HG02840 (cell line): ENCODE data around the gene SLC52A3.
"Not testable (repeated sequence)": the region's sequence is repeated elsewhere in the genome, so short reads cannot be mapped to it uniquely, and the experiment has no call there.

Experiments used
- ATAC-seq: cut with Tn5 transposase; IDR thresholded peaks from one replicate; pipeline ENCODE4 v1.9.1; 2021; ENCODE audit warnings: mild to moderate bottlenecking, moderate library complexity, moderate number of reproducible peaks; ENCODE audit not compliant: unreplicated experiment, low FRiP score

The SLC52A3 gene

DNA sequence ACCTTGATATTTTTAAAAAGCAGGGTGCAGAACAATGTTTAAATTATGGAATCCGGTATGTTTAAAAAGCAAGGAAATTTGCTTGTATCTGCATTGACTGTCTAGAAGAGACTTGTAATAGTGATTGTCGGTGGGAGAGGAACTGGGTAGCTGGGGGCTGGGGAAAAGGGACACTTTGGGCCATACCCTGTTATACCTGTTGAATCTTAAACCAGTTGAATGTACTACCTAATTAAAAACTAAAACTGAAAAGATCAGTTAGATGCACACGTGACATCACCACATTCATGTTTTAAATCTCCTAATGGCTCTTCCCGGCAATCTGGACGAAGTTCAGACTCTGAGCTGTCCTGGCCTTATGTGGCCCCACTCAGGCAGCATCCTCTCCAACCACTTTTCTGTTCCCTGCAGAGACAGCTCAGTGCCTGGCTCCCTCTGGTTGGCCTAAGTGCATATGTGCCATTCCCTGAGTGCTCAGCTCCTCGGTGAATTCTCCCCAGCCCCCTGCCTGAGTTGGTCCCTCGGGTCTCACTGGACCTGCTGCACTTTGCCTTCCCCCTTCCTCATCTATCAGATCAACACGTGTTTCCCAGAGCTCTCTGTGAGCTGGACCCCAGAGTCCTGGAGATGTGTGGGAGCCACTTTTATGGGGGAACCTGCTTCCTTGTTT is 36.3 kb downstream of the SLC52A3 start:
- no peak for ATAC-seq

DNA sequence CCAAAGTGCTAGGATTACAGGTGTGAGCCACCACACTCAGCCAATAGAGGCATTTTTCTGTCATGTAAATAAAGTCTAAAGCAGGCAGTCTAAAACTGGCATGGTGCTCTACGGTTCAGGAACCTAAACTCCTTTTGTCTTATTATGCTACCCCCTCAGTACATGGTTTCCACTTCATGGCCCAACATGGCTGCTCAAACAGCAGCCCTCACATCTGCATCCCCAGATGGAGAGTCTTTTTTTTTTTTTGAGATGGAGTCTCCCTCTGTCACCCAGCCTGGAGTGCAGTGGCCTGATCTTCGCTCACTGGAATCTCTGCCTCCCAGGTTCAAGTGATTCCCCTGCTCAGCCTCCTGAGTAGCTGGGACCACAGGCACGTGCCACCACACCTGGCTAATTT is 38.3 kb downstream of the SLC52A3 start:
- no peak for ATAC-seq

DNA sequence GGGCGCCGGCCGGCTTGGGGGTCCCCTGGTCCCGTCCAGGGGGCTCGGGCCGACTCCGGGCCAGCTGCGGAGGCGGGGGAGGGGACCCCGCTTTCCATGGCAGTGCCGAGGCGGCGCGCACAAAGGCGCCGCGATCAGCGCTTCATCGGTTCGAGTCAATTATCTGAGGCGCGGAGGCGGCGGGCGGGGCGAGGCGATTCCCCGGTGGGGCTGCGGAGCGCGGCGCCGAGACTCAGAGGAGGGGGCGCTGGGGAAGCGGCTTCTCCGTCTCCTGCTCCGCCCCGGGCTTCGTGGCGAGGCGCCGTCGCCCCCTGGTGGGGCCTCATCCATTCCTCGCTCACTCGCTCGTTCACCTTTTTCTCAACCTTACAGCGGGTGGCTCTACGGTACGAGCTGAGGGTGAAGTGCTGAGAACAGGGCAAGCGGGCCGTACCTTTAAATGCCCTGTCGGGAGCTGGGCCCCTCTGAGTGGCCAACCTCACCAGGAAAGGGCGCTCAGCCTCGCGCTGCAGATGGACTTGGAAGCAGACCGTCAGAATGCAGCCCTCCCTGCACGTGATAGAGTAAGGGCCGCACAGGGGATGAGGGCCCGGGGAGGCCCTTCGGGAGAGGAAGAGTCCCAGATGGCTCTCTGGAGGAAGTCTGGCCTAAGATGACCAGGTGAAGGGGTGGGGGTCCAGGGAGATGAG is 39.9 kb downstream of the SLC52A3 start:
- ATAC-seq, result no peak

DNA sequence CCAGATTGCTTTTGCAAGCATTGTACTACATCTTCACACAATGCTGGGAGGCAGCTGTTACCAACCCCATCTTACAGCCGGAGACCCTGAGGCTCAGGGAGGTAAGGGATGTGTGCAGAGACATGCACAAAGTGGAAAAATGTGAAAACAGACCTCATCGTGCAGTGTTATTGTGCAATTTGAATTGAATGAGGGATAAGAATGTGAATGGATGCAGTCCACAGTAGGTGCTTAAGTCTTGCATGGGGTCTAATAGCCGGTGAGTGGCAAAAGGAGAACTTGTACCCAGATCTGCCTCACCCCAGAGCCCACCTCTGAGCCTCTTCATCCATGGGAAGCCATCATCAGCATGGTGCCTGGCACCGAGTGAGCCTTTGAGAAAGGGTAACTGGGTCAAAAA is 42.1 kb downstream of the SLC52A3 start:
- ATAC-seq, result no peak

DNA sequence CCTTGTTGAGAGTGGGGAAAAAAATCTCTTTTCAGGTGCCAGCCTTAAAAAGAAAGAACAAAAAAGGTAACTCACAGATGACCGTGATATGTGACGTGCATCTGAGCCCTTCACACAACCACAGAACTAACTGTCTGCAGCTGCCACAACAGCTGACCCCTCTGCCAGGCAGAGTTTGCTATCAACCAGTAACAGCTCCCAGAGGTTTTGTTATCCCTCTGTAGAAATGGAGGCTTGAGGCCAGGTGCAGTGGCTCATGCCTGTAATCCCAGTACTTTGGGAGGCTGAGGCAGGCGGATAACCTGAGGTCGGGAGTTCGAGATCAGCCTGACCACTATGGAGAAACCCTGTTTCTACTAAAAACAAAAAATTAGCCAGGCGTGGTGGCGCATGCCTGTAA is 42.8 kb downstream of the SLC52A3 start:
- no peak for ATAC-seq

DNA sequence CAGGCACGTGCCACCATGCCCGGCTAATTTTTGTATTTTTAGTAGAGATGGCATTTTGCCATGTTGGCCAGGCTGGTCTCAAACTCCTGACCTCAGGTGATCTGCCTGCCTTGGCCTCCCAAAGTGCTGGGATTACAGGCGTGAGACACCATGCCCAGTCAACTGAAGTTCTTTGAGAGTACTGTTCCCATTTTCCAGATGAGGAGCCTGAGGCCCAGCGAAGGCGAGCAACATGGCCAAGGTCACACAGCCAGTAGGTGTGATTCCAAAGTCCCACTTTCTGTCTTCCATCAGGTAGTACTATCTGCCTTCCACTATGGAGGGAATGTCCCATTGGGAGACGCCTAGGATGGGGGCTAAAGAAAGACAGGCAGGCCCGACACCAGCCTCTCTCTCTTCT is 43.5 kb downstream of the SLC52A3 start:
- not testable (repeated sequence) for ATAC-seq

DNA sequence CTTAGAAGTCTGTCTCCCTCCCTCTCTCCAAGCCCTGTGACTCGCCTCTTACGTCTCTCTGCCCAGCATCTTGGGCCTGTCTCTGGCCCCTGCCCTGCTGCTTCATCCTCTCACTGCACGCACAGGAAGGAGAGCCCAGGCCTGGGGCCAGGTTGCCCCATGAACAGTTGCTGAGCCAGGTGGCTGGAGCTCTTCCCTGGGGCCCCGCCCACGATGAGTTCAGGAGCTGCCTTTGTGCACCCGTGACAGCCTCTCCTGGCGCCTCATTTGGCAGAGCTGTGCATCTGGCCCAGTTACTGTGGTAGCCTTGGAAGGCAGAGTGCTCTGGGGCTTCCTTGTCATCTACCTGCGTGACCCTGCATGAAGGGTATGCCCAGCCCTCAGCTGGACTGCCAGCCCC is 44.5 kb downstream of the SLC52A3 start:
- no peak for ATAC-seq

DNA sequence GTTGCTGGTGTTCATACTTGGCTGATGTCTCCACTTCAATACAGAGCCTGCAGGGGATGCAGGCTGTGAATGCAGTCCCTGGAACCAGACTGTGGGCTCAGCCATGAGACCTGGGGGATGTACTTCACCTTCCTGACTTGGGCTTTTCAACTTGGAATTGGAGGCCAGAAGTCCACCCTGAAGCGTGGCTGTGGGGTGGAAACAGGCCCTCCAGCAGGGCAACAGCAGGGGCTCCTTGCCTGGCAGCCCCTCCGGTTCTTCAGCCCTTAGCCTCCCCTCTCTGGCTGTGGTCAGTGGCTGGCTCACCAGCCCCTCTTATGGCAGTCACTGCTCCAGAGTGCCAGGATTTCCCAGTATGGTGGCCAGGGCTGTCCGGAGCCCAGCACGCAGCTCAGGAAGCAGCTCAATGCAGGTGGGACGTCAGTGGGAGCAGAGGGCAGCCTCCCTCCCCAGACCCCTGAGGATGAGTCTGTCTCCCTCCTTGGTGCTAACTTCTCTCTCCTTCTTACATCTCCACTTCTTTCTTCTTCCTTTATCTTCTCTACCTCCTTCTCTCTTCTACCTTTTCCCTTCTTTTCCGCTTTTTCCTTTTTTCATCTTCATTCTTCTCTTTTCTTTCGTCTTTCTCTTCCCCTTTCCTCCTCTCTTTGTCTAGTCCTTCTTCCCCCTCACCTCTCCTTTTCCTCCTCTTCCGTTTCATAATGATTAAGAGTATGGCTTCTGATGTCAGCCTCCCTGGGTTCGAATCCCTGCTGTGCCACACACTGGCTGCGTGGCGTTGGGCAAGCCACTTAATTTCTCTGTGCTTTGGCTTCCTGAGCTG is 45.3 kb downstream of the SLC52A3 start:
- no peak for ATAC-seq

DNA sequence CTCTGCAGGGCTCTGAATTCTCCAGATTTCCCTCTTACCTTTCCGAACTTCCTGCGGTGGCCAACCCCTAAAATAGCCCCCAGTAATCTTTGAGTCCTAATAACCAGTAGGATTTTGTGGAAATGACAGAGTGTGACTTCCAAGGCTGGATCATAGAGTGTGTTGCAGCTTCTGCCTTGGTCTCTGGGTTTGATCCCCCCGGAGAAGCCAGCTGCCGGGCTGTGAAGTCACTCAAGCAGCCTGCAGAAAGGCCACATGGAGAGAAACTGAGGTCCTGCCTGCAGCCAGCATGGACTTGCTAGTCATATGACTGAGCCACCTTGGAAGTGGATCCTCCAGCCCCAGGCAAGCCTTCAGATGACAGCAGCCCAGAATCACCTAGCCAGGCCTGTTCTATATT is 46.4 kb downstream of the SLC52A3 start:
- no peak for ATAC-seq

DNA sequence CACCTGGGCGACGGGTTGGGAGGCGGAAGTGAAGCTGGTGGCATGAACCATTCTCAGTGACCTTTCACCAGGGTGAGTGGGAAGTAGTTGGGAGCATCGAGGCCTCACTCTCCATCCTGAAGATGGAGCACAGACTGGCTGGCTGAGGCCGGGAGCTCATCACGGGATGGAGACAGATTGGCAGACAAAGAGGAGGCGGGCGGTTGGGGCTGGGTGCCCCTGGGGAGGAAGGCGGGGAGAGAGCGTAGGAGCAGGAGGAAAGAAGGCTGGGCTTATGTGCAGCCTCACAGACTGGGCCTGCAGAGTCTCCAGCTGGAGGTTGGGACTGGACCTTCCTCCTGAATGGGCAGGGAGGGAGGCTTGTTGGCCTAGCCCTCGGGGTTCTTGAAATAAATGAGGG is 48.5 kb downstream of the SLC52A3 start:
- no peak for ATAC-seq

DNA sequence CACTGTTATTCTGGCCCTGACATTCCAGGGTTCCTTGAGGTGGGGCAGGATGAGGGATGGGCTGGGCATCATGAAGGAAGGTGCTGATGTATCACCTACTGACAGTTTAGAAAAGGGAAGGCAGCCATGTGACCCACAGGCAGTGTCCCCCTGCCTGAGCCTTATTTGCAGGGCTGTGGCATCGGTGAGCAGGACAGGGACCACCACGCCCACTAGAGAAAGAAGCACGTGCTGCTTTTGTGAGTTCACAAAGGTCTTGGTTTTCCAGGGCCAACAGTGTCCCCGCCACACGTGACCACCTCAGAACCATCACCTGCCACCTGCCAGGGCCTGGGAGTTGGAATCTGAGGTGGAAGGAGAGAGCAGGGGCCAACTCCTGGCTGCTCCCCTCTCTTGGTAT is 49.2 kb downstream of the SLC52A3 start:
- no peak for ATAC-seq

DNA sequence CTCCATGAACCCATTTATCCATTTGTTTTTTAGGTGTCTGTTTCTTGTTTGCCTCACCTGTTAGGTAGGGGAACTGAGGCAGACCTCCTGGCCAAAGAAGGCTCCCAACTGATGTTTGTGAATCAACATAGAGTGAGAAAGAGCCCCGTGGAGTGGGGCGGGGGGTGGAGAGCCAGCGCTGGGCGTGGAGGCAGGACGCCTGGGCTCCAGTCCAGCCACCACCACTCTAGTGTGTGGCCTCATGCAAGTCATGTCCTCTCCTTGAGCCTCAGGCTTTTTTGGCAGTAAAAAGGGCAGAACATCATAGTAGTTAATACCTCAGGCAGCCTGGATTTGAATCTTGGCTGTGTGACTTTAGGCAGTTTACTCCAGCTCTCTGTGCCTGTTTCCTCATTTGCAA is 50.5 kb downstream of the SLC52A3 start:
- ATAC-seq, result no peak

DNA sequence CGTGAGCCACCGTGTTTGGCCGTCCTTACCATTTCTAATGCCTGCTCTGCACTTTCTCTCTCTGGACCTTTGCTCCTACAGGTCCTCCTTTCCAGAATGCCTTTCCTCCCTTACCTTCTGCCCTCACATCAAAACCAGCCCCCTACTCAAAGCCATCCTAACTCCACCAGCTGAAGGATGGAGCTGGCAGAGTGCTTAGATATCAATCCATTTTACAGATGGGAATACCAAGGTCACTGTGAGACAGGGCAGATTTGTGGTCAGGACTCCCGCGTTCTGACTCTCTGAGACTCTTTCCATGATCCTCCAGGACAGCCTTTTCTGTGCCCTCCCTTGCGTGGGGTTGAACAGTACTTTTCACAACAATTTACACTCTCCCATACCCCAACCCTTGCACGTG is 51.0 kb downstream of the SLC52A3 start:
- no peak for ATAC-seq

DNA sequence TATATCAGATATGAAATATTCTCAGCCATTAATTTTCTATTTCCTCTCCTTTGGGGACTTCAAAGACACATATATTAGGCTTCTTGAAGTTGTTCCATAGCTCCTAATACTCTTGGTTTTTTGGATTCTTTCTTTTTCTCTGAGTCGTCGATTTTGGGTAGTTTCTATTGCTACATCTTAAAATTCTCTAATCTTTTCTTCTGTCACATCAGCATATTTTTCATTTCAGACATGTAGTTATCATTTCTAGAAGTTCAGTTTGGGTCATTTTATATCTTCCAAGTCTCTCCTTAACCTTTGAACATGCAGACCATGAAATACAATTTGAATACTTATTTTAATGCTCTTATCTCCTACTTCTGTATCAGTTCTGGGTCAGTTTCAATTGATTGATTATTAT is 53.8 kb downstream of the SLC52A3 start:
- ATAC-seq, result no peak

DNA sequence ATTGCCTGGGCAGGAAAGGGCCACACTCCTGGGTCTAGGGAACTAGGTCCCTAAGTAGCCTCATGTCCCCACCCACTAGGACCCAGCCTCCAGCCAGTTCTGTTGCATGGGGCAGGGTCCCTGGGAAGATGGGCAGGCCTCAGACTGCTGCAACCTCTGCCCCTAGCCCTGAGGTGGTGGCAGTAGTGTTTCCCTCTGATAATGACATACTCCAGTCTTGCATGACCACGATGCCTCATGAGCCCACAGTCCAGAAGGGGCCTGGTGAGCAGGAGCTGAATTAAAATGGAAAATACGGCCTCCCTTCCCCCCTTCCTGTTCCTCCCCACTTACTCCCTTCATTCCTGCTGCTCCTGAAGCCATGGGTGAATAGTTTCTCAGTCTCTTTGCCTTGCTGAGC is 56.7 kb downstream of the SLC52A3 start:
- ATAC-seq, result no peak

DNA sequence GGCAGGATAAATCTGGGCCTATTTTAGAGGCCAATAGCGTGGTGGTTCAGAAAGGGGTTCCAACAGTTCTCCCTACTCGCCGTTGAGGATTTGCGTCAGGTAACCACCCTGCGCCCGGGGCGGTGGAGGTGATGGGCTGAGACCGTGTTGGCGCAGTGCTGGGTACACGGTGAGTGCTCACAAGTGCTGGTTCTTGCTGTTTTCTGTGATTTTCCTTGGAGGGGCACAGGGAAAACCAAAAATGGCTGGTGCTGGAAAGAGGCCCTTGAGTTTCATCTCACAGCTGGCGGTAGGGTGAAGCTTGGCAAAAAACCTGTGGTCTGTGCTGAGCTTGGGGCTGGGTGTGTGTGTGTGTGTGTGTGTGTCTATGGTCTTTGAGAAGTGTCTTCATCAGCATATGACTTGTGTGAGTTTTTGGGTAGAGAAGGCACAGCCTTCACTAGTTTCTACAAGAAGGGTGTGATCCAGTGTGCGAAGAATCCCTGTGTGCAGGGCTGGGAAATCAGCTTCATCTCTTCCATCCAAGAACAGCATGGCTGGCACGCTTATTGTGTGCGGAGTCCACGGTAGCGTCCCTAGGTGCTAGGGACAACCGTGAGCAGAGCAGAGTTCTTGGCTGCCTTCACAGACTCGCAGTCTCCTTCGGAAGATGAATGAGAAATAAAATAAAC is 57.4 kb downstream of the SLC52A3 start:
- no peak for ATAC-seq
